ENCODE measurements around the gene TBC1D24.
A peak's percentile ranks its signal among the peaks of the same experiment; 100 is the strongest.

Gene TBC1D24

GRCh38 chr16:2527071-2527783, 52.3 kb downstream of the TBC1D24 start:
- no peak for DNase-seq
- Histone ChIP-seq H3K9ac (ENCODE audit: low read length) (no peak overlapping the region), H3K27me3 (ENCODE audit: control insufficient read depth in 1 of 2, insufficient read depth in 1 of 2, low read length in 2 of 2) (no peaks in the 10 kb centered on the region), H2AFZ (ENCODE audit: low read depth, low read length) (no peak overlapping the region), H3K4me2 (ENCODE audit: low read length, poor library complexity, severe bottlenecking) (no peak overlapping the region), H3K27ac (ENCODE audit: low read length, poor library complexity, severe bottlenecking) (no peak overlapping the region), H2AK5ac (ENCODE audit: low read length, severe bottlenecking) (no peak overlapping the region), H3K14ac (ENCODE audit: low read length in 2 of 2) (no peak overlapping the region), H3K4me1 (ENCODE audit: control insufficient read depth, insufficient read depth, low read depth, low read length) (peaks cover 11% of the 10 kb centered on the region), H4K8ac (ENCODE audit: low read length) (no peak overlapping the region), H3K18ac (ENCODE audit: low read depth in 1 of 2, low read length in 2 of 2) (no peak overlapping the region), H2BK12ac (ENCODE audit: low read length in 2 of 2) (no peak overlapping the region), H3K36me3 (ENCODE audit: control insufficient read depth in 1 of 2, insufficient read depth in 2 of 2, low read depth in 1 of 2, low read length in 2 of 2) (peaks cover 76 to 79% of the 10 kb centered on the region in 2 experiments), H2BK15ac (ENCODE audit: low read depth, poor library complexity, severe bottlenecking) (no peak overlapping the region), H3K4ac (ENCODE audit: low read depth in 1 of 2, low read length in 2 of 2) (no peak overlapping the region), H3K4me3 (ENCODE audit: insufficient read depth in 1 of 2, low read depth in 1 of 2, low read length in 2 of 2) (no peak overlapping the region), H2BK5ac (ENCODE audit: low read depth, low read length, poor library complexity, severe bottlenecking) (no peak overlapping the region), H3K79me1 (replicated peaks; ENCODE audit: low read length, poor library complexity, severe bottlenecking) (peaks cover 49% of the 10 kb centered on the region), H2BK120ac (ENCODE audit: low read depth, low read length) (no peak overlapping the region), H4K91ac (ENCODE audit: low read length) (no peak overlapping the region), H3K9me3 (ENCODE audit: control insufficient read depth, low read length) (no peaks in the 10 kb centered on the region), H3K23ac (ENCODE audit: low read length in 2 of 2) (no peak overlapping the region)
- 95% methylated on average over 11 of the region's 12 CpGs for whole genome bisulfite sequencing

- H3K23ac ChIP-seq (ENCODE audit: low read length in 2 of 2), result no peak overlapping the region
- H3K9me3 ChIP-seq (ENCODE audit: control insufficient read depth, low read length), result no peaks in the 10 kb centered on the region
- no peak overlapping the region for H2BK5ac ChIP-seq (ENCODE audit: low read depth, low read length, poor library complexity, severe bottlenecking)
- H3K4me3 ChIP-seq (ENCODE audit: insufficient read depth in 1 of 2, low read depth in 1 of 2, low read length in 2 of 2), result no peak overlapping the region
- WGBS, result 97% methylated on average over 24 of the region's 24 CpGs
- no peak overlapping the region for H2BK120ac ChIP-seq (ENCODE audit: low read depth, low read length)
- no peak overlapping the region for H4K91ac ChIP-seq (ENCODE audit: low read length)
- no peak overlapping the region for H3K4ac ChIP-seq (ENCODE audit: low read depth in 1 of 2, low read length in 2 of 2)
- H2BK12ac ChIP-seq (ENCODE audit: low read length in 2 of 2), result no peak overlapping the region
- no peak overlapping the region for H2AK5ac ChIP-seq (ENCODE audit: low read length, severe bottlenecking)
- H2BK15ac ChIP-seq (ENCODE audit: low read depth, poor library complexity, severe bottlenecking), result no peak overlapping the region
- H3K4me2 ChIP-seq (ENCODE audit: low read length, poor library complexity, severe bottlenecking), result no peak overlapping the region
- no peak overlapping the region for H3K9ac ChIP-seq (ENCODE audit: low read length)
- no peak overlapping the region for H3K14ac ChIP-seq (ENCODE audit: low read length in 2 of 2)
- no peak for DNase-seq
- H2AFZ ChIP-seq (ENCODE audit: low read depth, low read length), result no peak overlapping the region
- no peak overlapping the region for H4K8ac ChIP-seq (ENCODE audit: low read length)
- H3K79me1 ChIP-seq (replicated peaks; ENCODE audit: low read length, poor library complexity, severe bottlenecking), result peaks cover 49% of the 10 kb centered on the region
- H3K27me3 ChIP-seq (ENCODE audit: control insufficient read depth in 1 of 2, insufficient read depth in 1 of 2, low read length in 2 of 2), result no peaks in the 10 kb centered on the region
- H3K27ac ChIP-seq (ENCODE audit: low read length, poor library complexity, severe bottlenecking), result no peak overlapping the region
- peaks cover 15% of the 10 kb centered on the region for H3K4me1 ChIP-seq (ENCODE audit: control insufficient read depth, insufficient read depth, low read depth, low read length)
- H3K36me3 ChIP-seq (ENCODE audit: control insufficient read depth in 1 of 2, insufficient read depth in 2 of 2, low read depth in 1 of 2, low read length in 2 of 2), result peaks cover 75 to 76% of the 10 kb centered on the region in 2 experiments
- no peak overlapping the region for H3K18ac ChIP-seq (ENCODE audit: low read depth in 1 of 2, low read length in 2 of 2)
Measured at GRCh38 chr16:2527784-2528100, 52.8 kb downstream of the TBC1D24 start.

GRCh38 chr16:2528161-2529060, 53.5 kb downstream of the TBC1D24 start:
- H3K9me3 ChIP-seq (ENCODE audit: control insufficient read depth, low read length), result no peaks in the 10 kb centered on the region
- no peak overlapping the region for H2BK120ac ChIP-seq (ENCODE audit: low read depth, low read length)
- no peak overlapping the region for H2BK5ac ChIP-seq (ENCODE audit: low read depth, low read length, poor library complexity, severe bottlenecking)
- H3K9ac ChIP-seq (ENCODE audit: low read length), result no peak overlapping the region
- peaks cover 69 to 72% of the 10 kb centered on the region in 2 experiments for H3K36me3 ChIP-seq (ENCODE audit: control insufficient read depth in 1 of 2, insufficient read depth in 2 of 2, low read depth in 1 of 2, low read length in 2 of 2)
- WGBS, result 96% methylated on average over 36 of the region's 36 CpGs
- DNase-seq, result no peak
- no peaks in the 10 kb centered on the region for H3K27me3 ChIP-seq (ENCODE audit: control insufficient read depth in 1 of 2, insufficient read depth in 1 of 2, low read length in 2 of 2)
- peak overlapping the region; percentile 62 for H4K8ac ChIP-seq (ENCODE audit: low read length)
- no peak overlapping the region for H3K18ac ChIP-seq (ENCODE audit: low read depth in 1 of 2, low read length in 2 of 2)
- H2AK5ac ChIP-seq (ENCODE audit: low read length, severe bottlenecking), result no peak overlapping the region
- no peak overlapping the region for H2AFZ ChIP-seq (ENCODE audit: low read depth, low read length)
- H2BK12ac ChIP-seq (ENCODE audit: low read length in 2 of 2), result no peak overlapping the region
- no peak overlapping the region for H3K14ac ChIP-seq (ENCODE audit: low read length in 2 of 2)
- no peak overlapping the region for H4K91ac ChIP-seq (ENCODE audit: low read length)
- H3K27ac ChIP-seq (ENCODE audit: low read length, poor library complexity, severe bottlenecking), result no peak overlapping the region
- H3K79me1 ChIP-seq (replicated peaks; ENCODE audit: low read length, poor library complexity, severe bottlenecking), result peaks cover 46% of the 10 kb centered on the region
- H2BK15ac ChIP-seq (ENCODE audit: low read depth, poor library complexity, severe bottlenecking), result no peak overlapping the region
- H3K4me3 ChIP-seq (ENCODE audit: insufficient read depth in 1 of 2, low read depth in 1 of 2, low read length in 2 of 2), result no peak overlapping the region
- no peak overlapping the region for H3K4ac ChIP-seq (ENCODE audit: low read depth in 1 of 2, low read length in 2 of 2)
- no peak overlapping the region for H3K4me2 ChIP-seq (ENCODE audit: low read length, poor library complexity, severe bottlenecking)
- H3K23ac ChIP-seq (ENCODE audit: low read length in 2 of 2), result no peak overlapping the region
- H3K4me1 ChIP-seq (ENCODE audit: control insufficient read depth, insufficient read depth, low read depth, low read length), result peaks cover 17% of the 10 kb centered on the region
